ENCODE data around the gene AP2M1.

GRCh38 chr3:184186184-184186901 is 11.7 kb downstream of the AP2M1 start, which contains the start of gene ABCF3:
- TF ChIP-seq SP1 (IDR thresholded peaks at IDR 0.05; ENCODE audit: low read depth) (no peak), CTCF (IDR thresholded peaks at IDR 0.05 in 2 of 3, conservative IDR thresholded peaks at IDR 0.05 in 1 of 3; ENCODE audit: borderline replicate concordance in 1 of 3, insufficient read depth in 1 of 3, low read depth in 2 of 3, low read length in 2 of 3) (no peak), RAD21 (IDR thresholded peaks at IDR 0.05; ENCODE audit: low read depth) (no peak), POLR2A (IDR thresholded peaks at IDR 0.05; ENCODE audit: borderline replicate concordance, extremely low read depth, insufficient read depth, insufficient read length) (no peak), EZH2 (IDR thresholded peaks at IDR 0.05) (no peak), MAX (IDR thresholded peaks at IDR 0.05) (no peak), YY1 (IDR thresholded peaks at IDR 0.05; ENCODE audit: extremely low read depth, insufficient replicate concordance, low read depth, low read length) (peak; percentile 95), POLR2AphosphoS5 (IDR thresholded peaks at IDR 0.05; ENCODE audit: low read depth, low read length) (peak; percentile 88), EZH2phosphoT487 (IDR thresholded peaks at IDR 0.05; ENCODE audit: borderline replicate concordance) (no peak), SRF (IDR thresholded peaks at IDR 0.05; ENCODE audit: low read depth) (no peak)
- TF ChIP-seq, protein P1, sequence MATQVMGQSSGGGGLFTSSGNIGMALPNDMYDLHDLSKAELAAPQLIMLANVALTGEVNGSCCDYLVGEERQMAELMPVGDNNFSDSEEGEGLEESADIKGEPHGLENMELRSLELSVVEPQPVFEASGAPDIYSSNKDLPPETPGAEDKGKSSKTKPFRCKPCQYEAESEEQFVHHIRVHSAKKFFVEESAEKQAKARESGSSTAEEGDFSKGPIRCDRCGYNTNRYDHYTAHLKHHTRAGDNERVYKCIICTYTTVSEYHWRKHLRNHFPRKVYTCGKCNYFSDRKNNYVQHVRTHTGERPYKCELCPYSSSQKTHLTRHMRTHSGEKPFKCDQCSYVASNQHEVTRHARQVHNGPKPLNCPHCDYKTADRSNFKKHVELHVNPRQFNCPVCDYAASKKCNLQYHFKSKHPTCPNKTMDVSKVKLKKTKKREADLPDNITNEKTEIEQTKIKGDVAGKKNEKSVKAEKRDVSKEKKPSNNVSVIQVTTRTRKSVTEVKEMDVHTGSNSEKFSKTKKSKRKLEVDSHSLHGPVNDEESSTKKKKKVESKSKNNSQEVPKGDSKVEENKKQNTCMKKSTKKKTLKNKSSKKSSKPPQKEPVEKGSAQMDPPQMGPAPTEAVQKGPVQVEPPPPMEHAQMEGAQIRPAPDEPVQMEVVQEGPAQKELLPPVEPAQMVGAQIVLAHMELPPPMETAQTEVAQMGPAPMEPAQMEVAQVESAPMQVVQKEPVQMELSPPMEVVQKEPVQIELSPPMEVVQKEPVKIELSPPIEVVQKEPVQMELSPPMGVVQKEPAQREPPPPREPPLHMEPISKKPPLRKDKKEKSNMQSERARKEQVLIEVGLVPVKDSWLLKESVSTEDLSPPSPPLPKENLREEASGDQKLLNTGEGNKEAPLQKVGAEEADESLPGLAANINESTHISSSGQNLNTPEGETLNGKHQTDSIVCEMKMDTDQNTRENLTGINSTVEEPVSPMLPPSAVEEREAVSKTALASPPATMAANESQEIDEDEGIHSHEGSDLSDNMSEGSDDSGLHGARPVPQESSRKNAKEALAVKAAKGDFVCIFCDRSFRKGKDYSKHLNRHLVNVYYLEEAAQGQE (IDR thresholded peaks at IDR 0.05; ENCODE audit: low read depth), result no peak

Data from HCT116 (cell line).